GM12878 (cell line): ENCODE results near the gene PHAF1. TPM values are rescaled to one million over a fixed set of nuclear protein-coding genes. Genes with fewer than 3 reads are reported as not detected.

Experiments
- CBX3 ChIP-seq: fragments of 200-600 bp; sonication (generic); IDR thresholded peaks from 2 replicates; pipeline ENCODE4 v1.6.1; 2016; ENCODE audit warnings: low read depth, borderline replicate concordance
- CEBPB ChIP-seq, 2 experiments: fragments of 150-350 bp in 1 of 2; IDR thresholded peaks; 2 replicates each; pipeline ENCODE4 v1.6.1; 2012 to 2014; ENCODE audit warnings: low read depth in 2 of 2, low read length in 2 of 2, borderline replicate concordance in 1 of 2, inconsistent platforms in 1 of 2
- CTCF ChIP-seq, 3 experiments: IDR thresholded peaks in 2 of 3; conservative IDR thresholded peaks in 1 of 3; 2 replicates each; pipeline ENCODE4 v1.5.1; 2011; ENCODE audit warnings: low read depth in 3 of 3, low read length in 3 of 3, mild to moderate bottlenecking in 3 of 3, control low read depth in 2 of 3, moderate library complexity in 2 of 3, inconsistent platforms in 1 of 3, mixed read lengths in 1 of 3; ENCODE audit not compliant: control insufficient read depth in 2 of 3, insufficient read depth in 1 of 3; ENCODE audit errors: extremely low read depth in 1 of 3
- DPF2 ChIP-seq: fragments of 450-650 bp; IDR thresholded peaks from 2 replicates; pipeline ENCODE4 v1.6.1; 2017; ENCODE audit warnings: mild to moderate bottlenecking
- JUND ChIP-seq: IDR thresholded peaks from 2 replicates; pipeline ENCODE4 v1.6.1; 2012; ENCODE audit warnings: low read depth, mild to moderate bottlenecking, low read length, improper control_type of control experiment, moderate library complexity
- MEF2A ChIP-seq: IDR thresholded peaks from 2 replicates; pipeline ENCODE4 v1.6.1; 2011; ENCODE audit warnings: low read depth, mild to moderate bottlenecking, low read length, moderate library complexity; ENCODE audit not compliant: insufficient read depth
- MTA3 ChIP-seq: IDR thresholded peaks from 2 replicates; pipeline ENCODE4 v1.6.1; 2012; ENCODE audit warnings: low read length, inconsistent platforms, borderline replicate concordance
- MYC ChIP-seq: IDR thresholded peaks from 2 replicates; pipeline ENCODE4 v1.6.1; 2011; ENCODE audit warnings: mild to moderate bottlenecking, low read length, moderate library complexity, inconsistent platforms; ENCODE audit not compliant: insufficient read depth, insufficient replicate concordance, insufficient read length, severe bottlenecking
- PML ChIP-seq: IDR thresholded peaks from 2 replicates; pipeline ENCODE4 v1.6.1; 2012; ENCODE audit warnings: low read length, inconsistent platforms
- POLR2A ChIP-seq: IDR thresholded peaks from 2 replicates; pipeline ENCODE4 v1.6.1; 2011; ENCODE audit warnings: low read depth, mild to moderate bottlenecking, low read length
- RFX5 ChIP-seq: IDR thresholded peaks from 2 replicates; pipeline ENCODE4 v1.6.1; 2011; ENCODE audit warnings: low read depth, low read length, improper control_type of control experiment
- SIX5 ChIP-seq: IDR thresholded peaks from 2 replicates; pipeline ENCODE4 v1.6.1; 2011; ENCODE audit warnings: mild to moderate bottlenecking, low read depth, low read length, moderate library complexity; ENCODE audit not compliant: severe bottlenecking
- USF1 ChIP-seq: IDR thresholded peaks from 2 replicates; pipeline ENCODE4 v1.6.1; 2011; ENCODE audit warnings: borderline replicate concordance, low read depth, mild to moderate bottlenecking, moderate library complexity, mixed read lengths, low read length; ENCODE audit not compliant: insufficient read depth; ENCODE audit errors: extremely low read length
- ZNF384 ChIP-seq: IDR thresholded peaks from 2 replicates; pipeline ENCODE4 v1.6.1; 2012; ENCODE audit warnings: low read depth, mild to moderate bottlenecking, low read length, improper control_type of control experiment, borderline replicate concordance
- polyA plus RNA-seq, 11 experiments: library from polyadenylated mRNA; depleted of rRNA in 4 of 11; unstranded in 6 of 11; stranded (reverse) in 5 of 11; fragments of >200 nt; fragmentation: Nextera tagmentation in 4 of 11; fragmentation: Illumina TruSeq in 1 of 11; extraction: Ambion mirVana in 4 of 11; extraction: Trizol in 1 of 11; gene quantifications; 1 replicate in 1 of 11; 2 replicates in 10 of 11; pipeline versions ENCODE4 v1.2.1 to v1.2.3, GENCODE V29; 2011 to 2016; ENCODE audit warnings: inconsistent platforms in 2 of 11, missing spikeins in 2 of 11, low read depth in 1 of 11
- total RNA-seq, 4 experiments: library from RNA; depleted of rRNA in 3 of 4; stranded (reverse); fragments of >200 nt in 3 of 4; fragmentation: Illumina TruSeq in 1 of 4; extraction: Trizol in 1 of 4; gene quantifications; 2 replicates each; pipeline versions ENCODE4 v1.2.1 to v1.2.3, GENCODE V29; 2013 to 2021

PHAF1 gene
- total and polyA plus RNA-seq, 10 of the 15 experiments (the other 5 are each of a cell fraction or from before 2014, with no cell fraction given), result 4.5 to 20.9 (median 14.9) TPM

- no peak; the same call in 1 of the 2 replicates for TF ChIP-seq DPF2
- no peak for TF ChIP-seq USF1
- TF ChIP-seq RFX5, result no peak
- no peak for TF ChIP-seq CBX3
- no peak for TF ChIP-seq CEBPB (IDR thresholded peaks at IDR 0.05; ENCODE audit: borderline replicate concordance in 1 of 2, low read depth in 2 of 2, low read length in 2 of 2)
- no peak for TF ChIP-seq JUND
- TF ChIP-seq CTCF (IDR thresholded peaks at IDR 0.05 in 2 of 3, conservative IDR thresholded peaks at IDR 0.05 in 1 of 3; ENCODE audit: control insufficient read depth in 2 of 3, extremely low read depth in 1 of 3, insufficient read depth in 1 of 3, low read depth in 3 of 3, low read length in 3 of 3), result no peak
- TF ChIP-seq SIX5, result peak; percentile 32
- TF ChIP-seq MYC, result no peak
- TF ChIP-seq POLR2A, result peak; percentile 83
- TF ChIP-seq MEF2A, result no peak
- TF ChIP-seq ZNF384, result no peak
- TF ChIP-seq MTA3, result no peak
- no peak for TF ChIP-seq PML
Observed at GRCh38 chr16:67109407-67110135, at the start of gene PHAF1 (continued).
